ENCODE measurements around the gene MYH11.
"Not testable (repeated sequence)": the region's sequence is repeated elsewhere in the genome, so short reads cannot be mapped to it uniquely, and the experiment has no call there.

MYH11 gene

GRCh38 chr16:15701367-15701766, 155.5 kb downstream of the MYH11 start:
- no peak overlapping the region for H3K4me3 ChIP-seq
- no peak overlapping the region for H3K27ac ChIP-seq

GRCh38 chr16:15699819-15700218, 157.0 kb downstream of the MYH11 start:
- Histone ChIP-seq H3K27ac (no peak overlapping the region), H3K4me3 (no peak overlapping the region)

- no peak overlapping the region for H3K27ac ChIP-seq
- no peak overlapping the region for H3K4me3 ChIP-seq
These were observed 162.3 kb downstream of the MYH11 start for GRCh38 chr16:15694499-15694898.

GRCh38 chr16:15692508-15692907, 164.3 kb downstream of the MYH11 start:
- H3K4me3 ChIP-seq, H3K27ac ChIP-seq: not testable (repeated sequence)

GRCh38 chr16:15691046-15691445, 165.8 kb downstream of the MYH11 start:
- H3K27ac ChIP-seq: no peak overlapping the region
- H3K4me3 ChIP-seq: no peak overlapping the region

- Histone ChIP-seq H3K27ac (no peak overlapping the region), H3K4me3 (no peak overlapping the region)
These were observed 166.5 kb downstream of the MYH11 start for GRCh38 chr16:15690296-15690695.

- H3K27ac ChIP-seq: no peak overlapping the region
These were observed 167.5 kb downstream of the MYH11 start for GRCh38 chr16:15689290-15689689.

GRCh38 chr16:15686287-15686686, 170.5 kb downstream of the MYH11 start:
- Histone ChIP-seq H3K4me3 (no peak overlapping the region), H3K27ac (no peak overlapping the region)

More at GRCh38 chr16:15689290-15689689, 167.5 kb downstream of the MYH11 start:
- no peak overlapping the region for H3K4me3 ChIP-seq

- Histone ChIP-seq H3K4me3 (no peak overlapping the region), H3K27ac (peak overlapping the region in 7 of 21 experiments; percentile 5 to 74 (median 40))
These were observed 174.7 kb downstream of the MYH11 start for GRCh38 chr16:15682105-15682570.

GRCh38 chr16:15677447-15677846, 179.4 kb downstream of the MYH11 start:
- H3K27ac ChIP-seq: peak overlapping the region in 1 of 21 experiments; percentile 7
- no peak overlapping the region for H3K4me3 ChIP-seq

GRCh38 chr16:15676506-15676905, 180.3 kb downstream of the MYH11 start:
- Histone ChIP-seq H3K27ac (peak overlapping the region in 5 of 21 experiments; percentile 1 to 38 (median 16)), H3K4me3 (no peak overlapping the region)

GRCh38 chr16:15674571-15674970, 182.3 kb downstream of the MYH11 start:
- Histone ChIP-seq H3K4me3 (no peak overlapping the region), H3K27ac (peak overlapping the region in 9 of 21 experiments; percentile 21 to 87 (median 85))

- Histone ChIP-seq H3K27ac (peak overlapping the region in 20 of 21 experiments; percentile 65 to 95 (median 87)), H3K4me3 (peak overlapping the region in 3 of 7 experiments; percentile 12 to 17 (median 14))
These were observed 184.2 kb downstream of the MYH11 start for GRCh38 chr16:15672514-15673167.

GRCh38 chr16:15672127-15672513, 184.7 kb downstream of the MYH11 start:
- H3K4me3 ChIP-seq: not testable (repeated sequence)
- H3K27ac ChIP-seq: peak overlapping the region in 20 of 21 experiments; percentile 61 to 95 (median 87)

- Histone ChIP-seq H3K27ac (peak overlapping the region in 19 of 21 experiments; percentile 61 to 95 (median 87)), H3K4me3 (no peak overlapping the region)
These were observed 185.2 kb downstream of the MYH11 start for GRCh38 chr16:15671530-15672117.

GRCh38 chr16:15667091-15667742, 189.6 kb downstream of the MYH11 start:
- no peak overlapping the region for H3K27ac ChIP-seq
- H3K4me3 ChIP-seq: no peak overlapping the region

GRCh38 chr16:15665107-15665506, 191.7 kb downstream of the MYH11 start:
- Histone ChIP-seq H3K4me3 (no peak overlapping the region), H3K27ac (no peak overlapping the region)

GRCh38 chr16:15660203-15660601, 196.6 kb downstream of the MYH11 start:
- H3K27ac ChIP-seq: no peak overlapping the region
- no peak overlapping the region for H3K4me3 ChIP-seq

- Histone ChIP-seq H3K4me3 (no peak overlapping the region), H3K27ac (peak overlapping the region in 1 of 21 experiments; percentile 1)
These were observed 198.3 kb downstream of the MYH11 start for GRCh38 chr16:15658556-15658955.

- Histone ChIP-seq H3K27ac (no peak overlapping the region), H3K4me3 (no peak overlapping the region)
These were observed 198.7 kb downstream of the MYH11 start for GRCh38 chr16:15658149-15658548.

- H3K4me3 ChIP-seq: not testable (repeated sequence)
These were observed 201.3 kb downstream of the MYH11 start for GRCh38 chr16:15655561-15655960.

More at GRCh38 chr16:15655561-15655960, 201.3 kb downstream of the MYH11 start:
- H3K27ac ChIP-seq: not testable (repeated sequence)

All from skin epidermis (tissue), 12 donors.